Stimulated activated CD8-positive, alpha-beta memory T cell treated with anti-CD3 and anti-CD28 coated beads, Interleukin-12 subunit alpha, Interleukin-12 subunit beta, amount 100 ng/mL, for 1 hour (primary cell): ENCODE data around the gene HEXD.
"Not testable (repeated sequence)": the region's sequence is repeated elsewhere in the genome, so short reads cannot be mapped to it uniquely, and the experiment has no call there.

Source experiments
- DNase-seq: peaks from one replicate; pipeline ENCODE4 v3.0.0-alpha.2; 2020; ENCODE audit warnings: low read depth

The HEXD gene

DNA sequence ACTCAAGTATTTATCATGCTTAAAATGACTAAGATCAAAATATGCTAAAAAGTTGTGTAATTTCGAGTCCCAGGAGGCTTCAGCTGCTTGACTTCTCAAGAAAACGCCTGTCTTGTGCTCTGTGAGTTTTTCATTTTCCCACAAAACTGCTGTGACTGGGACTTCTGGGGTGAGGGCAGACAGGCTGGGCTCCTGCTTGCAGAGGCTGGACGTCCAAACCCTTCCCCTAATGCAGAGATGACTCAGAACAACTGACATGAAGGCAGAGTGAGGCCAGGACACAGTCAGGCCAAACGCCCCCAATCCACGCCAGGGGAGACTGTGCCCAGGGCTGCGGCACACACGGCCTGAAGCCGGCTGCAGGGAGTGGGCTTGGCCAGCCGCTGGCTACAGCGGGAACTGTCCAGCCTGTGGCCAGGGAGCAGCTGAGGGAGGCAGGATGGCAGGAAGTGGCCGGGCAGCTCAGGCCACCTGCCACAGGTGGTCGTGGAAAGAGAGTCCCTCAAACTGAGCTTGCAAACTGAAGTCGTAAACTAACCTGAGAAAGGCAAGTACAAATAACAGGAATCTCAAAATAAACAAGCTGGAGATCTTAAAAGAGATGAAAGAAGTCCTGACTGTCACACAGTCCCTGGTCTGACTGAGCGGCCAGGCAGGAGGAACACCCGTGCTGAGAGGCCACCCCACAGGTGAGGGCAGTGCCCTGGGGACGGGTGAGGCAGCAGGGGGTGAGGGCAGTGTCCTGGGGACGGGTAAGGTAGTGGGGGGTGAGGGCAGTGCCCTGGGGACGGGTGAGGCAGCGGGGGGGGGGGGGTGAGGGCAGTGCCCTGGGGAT is 21.3 kb upstream of the HEXD start:
- DNase-seq, result no peak

DNA sequence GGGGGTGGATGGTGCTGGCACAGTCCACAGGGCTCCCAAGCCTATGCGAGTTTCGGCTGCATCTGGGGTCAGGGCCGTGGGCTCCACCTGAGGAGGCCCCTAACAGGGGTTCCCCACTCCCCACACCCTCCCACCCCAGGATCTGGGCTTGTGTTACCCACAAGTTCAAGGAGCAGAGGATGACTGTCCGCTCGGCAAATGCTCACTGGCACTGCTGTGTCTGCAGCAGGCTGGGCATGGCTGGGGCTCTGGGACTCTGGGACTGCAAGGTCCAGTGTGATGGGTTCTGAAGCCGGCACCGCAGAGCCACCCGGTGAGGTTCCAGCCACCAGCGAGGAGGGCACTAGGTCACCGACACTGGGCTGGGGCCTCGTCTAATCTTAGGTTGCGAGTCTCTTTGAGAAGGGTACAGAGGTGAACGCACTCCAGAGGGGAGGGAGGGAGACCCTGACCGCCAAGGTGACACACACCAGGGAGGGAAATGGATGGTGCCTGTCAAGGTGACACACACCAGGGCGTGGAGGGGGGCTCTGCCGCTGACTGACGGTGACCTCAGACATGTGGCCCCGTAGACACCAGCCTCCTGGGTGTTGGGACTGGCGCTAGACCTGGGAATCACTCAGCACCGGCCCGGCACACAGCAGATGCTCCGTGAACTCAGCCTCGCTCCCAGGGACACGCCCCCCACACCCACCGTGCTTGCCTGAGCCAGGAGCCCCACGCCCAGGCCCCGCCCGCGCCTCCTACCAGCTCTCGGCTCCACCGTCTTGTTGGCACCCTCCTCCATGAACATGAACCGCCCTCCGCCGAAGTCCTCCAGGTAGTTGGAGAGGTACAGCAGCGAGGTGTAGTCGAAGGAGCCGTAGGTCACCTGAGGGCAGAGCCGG is 20.5 kb upstream of the HEXD start:
- DNase-seq, result no peak

DNA sequence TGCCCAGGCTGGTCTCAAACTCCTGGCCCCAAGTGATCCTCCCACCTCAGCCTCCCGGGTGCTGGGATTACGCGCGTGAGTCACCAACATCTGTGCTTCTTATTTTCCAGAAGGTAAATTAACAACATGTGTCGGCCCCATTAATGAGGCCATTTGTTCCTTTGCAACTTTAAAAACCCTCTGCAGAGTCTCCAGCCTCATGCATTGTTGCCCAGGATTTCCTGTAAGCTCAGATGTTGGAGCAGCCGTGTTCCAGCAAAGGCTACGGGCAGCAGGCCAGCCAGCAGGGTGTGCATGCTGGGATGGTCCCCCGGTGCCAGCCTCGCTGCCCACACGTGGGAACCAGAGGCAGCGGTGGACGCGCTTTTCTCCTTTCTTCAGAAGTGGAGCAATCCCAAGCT is 19.1 kb upstream of the HEXD start:
- no peak for DNase-seq

DNA sequence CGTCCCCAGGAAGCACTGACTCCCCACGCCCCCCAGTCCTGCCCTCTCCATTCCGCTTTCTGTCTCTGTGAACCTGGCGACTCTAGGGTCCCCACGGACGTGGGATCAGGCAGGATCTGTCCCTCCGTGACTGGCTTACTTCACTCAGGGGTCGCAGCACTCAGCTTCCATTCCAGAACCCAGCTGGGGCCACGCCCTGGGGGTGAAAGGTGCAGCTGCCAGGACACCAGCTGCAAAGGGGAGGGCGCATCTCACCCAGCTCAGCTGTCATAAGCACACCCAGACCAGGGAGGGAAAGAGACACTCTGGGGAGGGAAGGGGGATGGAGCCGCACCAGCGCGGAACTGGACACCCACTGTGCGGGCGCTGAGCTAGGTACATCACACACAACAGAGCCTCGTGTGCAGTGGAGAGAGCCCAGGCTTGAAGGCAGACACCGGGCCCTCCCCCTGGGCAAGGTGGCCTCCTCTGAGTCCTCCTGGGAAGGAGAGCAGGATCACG is 18.5 kb upstream of the HEXD start:
- no peak for DNase-seq

DNA sequence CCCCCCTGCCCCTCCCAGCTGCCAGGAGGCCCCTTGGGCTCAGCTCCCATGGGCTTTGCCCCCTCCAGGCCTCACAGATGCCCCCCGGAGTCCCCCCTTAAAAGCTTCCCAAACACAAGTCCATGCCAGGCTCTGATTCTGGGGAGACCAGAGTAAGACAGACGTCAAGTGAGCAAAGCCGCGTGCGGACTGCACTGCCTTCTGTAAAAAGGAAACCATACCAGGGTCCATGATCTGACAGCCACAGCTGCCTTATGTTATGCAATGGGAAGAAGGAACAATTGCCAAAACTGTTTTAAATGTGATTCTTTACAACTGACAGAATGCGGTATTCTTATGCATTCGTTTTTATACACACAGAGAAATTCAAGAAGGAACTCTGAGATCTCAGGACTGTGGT is 17.9 kb upstream of the HEXD start:
- DNase-seq, result no peak

DNA sequence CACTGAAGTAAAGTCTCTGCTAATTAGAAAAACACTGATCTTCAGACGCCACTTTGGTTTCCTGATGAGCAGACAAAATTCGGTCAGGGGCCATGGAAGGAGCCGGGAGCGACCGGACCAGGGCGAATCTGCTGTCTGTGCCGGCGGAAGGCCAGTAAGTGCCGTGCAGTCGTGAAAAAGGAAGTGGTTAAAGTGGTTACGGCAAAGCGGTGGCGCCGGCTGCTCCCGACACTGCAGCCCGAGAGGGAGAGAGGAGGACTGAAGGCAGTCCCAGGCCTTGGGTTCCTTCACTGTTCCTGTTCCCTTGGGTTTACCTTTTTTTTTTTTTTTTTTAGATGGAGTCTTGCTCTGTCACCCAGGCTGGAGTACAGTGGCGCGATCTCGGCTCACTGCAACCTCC is 17.3 kb upstream of the HEXD start:
- DNase-seq, result peak; percentile 18

DNA sequence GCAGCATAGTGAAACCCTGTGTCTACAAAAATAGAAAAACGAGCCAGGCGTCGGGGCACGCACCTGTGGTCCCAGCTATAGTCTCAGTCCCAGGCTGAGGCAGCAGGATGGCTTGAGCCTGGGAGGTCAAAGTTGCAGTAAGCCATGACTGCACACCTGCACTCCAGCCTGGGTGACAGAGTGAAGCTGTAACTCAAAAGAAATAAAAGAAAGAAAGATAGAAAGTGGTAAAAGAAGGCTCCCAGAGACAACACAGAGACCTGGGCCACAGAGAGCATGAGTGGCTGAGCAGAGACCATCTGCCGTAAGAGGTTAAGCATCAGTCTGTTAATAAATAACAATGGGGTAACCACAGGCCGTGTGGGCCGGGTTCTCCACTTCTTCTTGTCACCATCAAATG is 15.3 kb upstream of the HEXD start:
- no peak for DNase-seq

DNA sequence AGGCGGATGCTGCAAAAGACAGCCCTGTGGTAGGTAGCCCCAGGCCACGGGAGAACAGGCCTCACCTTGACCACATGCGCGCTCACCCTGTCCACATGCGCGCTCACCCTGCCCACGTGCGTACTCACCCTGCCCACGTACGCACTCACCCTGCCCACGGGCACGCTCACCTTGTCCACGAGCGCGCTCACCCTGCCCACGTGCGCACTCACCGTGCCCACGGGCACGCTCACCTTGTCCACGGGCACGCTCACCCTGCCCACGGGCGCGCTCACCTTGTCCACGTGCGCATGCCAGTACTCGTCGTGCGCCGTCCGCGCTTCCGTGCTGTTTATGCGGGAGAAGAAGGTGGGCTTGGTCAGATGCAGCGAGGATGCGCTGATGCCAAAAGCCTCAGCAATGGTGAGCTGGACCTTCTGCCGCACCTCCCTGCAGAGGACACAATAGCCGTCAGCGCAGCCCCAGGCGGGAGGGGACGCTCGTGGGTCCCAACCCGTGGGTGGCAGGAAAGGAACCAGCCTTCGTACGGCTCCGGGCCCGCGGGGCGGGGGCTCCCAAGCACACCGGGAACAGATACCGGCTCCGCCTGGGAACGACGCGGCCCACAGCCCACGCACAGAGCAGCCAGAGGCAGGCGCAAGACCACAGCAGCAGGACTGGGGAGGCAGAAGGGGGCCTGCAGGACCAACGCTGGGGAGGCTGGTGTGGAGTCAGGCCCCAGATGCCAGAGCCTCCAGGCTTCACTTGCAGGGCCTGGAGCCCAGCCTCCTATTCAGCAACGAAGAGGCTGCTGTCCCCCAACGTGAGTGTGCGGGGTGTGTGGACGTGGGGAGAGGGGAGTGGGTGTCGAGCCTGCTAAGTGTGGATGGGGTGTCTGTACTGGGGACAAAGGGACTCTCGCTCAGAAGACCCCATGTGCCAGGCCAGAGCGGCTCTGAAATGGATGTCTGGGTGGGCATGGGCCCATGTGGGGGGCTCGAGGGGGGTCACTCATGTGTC is 14.2 kb upstream of the HEXD start:
- no peak for DNase-seq

DNA sequence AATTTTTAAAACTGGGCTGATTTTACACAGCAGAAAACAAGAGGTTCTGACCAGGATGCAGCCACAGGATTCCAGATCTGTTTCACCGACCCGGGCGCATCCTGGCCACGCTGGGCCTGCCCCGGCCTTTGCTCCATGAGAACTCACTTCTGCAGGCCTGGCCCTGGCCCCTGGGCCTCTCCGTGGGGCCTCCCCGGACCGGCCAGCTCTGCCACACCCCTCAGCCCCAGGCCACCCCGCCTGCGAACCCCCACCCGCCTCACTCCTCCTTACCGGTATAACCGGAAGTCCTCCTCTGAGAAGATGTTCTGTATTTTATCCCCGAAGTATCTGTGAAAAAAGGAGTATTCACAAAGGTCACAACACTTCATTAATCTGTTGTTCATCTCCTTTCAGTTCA is 13.1 kb upstream of the HEXD start:
- DNase-seq, result no peak

DNA sequence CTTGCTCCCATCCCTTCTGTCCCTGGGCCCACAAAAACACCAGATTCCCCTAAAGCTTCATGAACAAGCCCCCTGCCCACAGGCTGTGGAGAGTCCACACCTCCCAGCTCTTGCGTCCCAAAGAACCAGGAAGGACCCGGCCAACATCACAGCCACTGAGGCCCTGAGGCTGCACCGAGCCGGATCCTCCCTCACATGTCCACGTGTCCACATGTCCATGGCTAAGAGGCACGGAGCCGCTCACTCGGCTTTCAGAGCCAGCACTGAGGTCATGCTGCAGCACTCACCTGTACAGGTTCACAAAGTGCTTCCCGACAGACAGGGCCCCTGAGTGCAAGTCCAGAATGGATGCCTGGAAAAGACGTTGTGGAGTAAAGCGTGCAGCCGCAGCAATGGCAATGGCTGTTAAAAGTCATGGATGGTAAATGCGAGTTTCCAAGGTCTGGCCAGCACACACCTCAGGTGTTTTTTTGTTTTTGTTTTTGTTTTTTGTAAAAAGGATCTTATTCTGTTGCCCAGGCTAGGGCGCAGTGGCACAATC is 11.9 kb upstream of the HEXD start:
- DNase-seq, result no peak

DNA sequence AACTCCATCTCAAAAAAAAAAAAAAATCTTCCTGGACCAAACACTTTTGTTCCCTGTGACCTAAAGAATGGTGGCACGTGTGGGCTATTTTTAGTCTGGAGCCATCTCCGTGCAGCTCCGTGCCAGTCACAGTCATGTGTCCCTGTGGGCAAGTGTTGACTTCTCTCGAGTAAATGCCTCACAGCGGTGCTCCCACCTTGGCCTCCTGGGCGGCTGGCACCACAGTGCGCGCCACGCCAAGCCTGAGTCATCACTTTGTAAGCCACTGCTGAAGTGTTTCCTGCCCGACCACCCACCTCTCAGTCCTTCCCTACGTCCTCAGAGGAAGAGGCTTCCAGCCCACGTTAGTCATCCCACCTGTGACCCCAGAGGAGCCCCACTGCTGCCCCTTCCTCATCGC is 10.9 kb upstream of the HEXD start:
- no peak for DNase-seq

DNA sequence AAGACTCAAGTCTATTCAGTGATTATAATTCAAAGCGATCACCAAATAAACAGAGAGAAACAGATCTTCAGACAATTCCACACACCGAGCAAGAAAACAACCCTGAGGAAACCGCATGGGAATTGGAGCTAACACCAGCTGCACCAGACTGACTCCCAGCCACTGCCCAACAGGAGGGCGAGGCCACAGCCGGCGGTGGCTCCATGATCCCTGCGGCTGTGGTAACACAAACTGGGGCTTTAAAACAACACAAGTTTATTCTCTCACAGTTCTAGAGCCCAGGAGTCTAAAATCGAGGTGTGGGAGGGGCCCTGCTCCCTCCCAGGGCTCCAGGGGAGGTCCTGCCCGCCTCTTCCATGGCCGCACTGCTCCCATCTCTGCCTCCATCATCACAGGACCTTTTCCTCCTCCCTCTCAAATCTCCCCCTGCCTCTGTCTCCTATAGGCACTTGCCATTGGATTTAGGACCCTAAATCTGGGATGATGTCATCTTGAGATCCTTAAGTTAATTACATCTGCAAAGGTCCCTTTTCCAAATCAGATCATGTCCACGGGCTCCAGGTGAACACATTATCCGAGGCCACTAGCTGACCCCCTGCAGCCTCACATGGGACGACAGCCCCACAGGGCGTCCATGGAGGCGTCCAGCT is 9.7 kb upstream of the HEXD start:
- no peak for DNase-seq

DNA sequence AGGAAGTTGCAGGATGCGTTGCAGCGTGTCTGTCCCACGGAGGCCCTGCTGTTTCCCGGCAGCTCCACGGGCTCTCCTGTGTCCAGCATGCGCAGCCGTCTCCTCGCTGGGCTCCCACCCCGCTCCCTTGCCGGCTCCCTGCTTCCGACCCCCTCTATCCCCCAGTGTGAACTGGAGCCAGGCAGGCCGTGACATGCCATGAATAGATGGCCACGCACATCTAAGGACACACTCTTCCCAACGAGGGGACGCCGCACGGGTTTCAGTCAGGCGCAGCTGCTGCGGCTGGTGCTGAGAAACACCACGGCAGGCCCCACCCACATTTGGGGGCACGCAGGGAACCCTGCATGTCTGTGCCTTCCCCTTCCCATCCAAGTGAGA is 9.2 kb upstream of the HEXD start:
- DNase-seq, result no peak

DNA sequence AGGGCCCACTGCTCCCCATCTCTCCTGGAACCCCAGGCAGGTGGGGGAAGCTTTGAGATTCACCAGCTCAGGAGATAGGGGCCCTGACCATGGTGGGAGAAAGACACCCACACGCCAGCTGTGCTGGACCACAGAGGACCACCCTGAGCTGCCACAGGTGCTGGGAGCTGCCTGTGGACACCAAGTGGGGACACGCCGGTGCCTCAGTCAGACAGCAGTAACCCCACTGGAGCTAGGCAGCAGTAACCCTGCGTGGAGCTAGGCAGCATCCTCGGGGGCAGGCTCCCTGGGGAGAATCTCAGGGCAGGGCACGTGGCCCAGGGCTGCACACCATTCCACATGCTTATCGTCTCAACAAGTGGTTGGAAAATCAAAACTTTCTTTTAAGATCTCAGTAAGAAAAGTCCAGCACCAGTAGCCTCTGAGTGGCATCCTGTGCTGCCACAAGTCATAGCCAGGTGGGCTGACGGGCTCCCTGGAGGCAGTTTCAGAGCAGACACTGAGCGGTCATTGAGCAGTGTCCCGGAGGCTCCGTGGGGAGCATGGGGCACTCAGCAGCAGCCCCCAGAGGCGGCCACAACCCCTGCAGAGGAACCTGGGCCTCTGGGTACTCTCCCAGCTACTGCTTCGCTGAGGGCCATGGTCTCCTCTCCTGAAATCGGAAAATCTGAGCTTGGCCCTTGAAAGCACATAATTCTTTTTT is 8.0 kb upstream of the HEXD start:
- DNase-seq, result no peak

DNA sequence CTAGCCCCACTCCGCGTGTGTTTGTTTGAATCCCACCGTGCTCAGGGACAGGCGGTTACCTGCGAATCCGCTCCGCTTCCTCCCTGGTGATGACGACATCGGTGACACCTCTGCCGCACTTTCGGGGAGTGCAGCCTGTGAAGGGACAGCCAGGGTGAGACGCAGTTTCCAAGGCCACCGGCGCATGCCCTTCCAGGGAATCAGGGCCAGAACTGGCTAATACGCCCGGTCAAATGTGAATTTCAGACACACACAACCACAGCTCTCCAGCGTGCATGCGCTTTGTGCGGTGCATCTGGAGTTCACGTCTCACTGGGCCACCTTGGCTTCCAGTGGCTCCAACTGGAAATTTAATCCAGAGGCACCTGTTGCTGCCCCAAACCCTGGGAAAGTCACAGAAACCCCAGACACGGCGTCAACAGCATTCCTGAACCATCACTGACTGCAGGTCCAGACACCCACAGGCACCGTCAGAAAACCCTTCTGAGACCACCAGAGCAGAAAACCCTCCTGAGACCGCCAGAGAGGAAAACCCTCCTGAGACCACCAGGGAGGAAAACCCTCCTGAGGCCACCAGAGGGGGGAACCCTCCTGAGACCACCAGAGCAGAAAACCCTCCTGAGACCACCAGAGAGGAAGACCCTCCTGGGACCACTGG is 6.6 kb upstream of the HEXD start:
- no peak for DNase-seq

DNA sequence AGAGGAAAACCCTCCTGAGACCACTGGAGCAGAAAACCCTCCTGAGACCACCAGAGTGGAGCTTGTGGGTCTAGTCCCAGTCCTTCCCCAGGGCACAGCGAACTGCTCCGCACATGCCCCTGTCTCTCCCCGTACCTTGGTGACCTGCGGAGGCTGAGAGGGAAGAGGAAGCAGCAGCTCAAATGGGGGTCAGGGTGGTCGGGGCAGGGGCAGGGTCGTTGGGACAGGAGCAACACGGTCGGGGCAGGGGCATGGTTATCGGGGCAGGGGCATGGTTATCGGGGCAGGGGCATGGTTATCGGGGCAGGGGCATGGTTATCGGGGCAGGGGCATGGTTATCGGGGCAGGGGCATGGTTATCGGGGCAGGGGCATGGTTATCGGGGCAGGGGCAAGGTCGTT is 6.1 kb upstream of the HEXD start:
- not testable (repeated sequence) for DNase-seq

DNA sequence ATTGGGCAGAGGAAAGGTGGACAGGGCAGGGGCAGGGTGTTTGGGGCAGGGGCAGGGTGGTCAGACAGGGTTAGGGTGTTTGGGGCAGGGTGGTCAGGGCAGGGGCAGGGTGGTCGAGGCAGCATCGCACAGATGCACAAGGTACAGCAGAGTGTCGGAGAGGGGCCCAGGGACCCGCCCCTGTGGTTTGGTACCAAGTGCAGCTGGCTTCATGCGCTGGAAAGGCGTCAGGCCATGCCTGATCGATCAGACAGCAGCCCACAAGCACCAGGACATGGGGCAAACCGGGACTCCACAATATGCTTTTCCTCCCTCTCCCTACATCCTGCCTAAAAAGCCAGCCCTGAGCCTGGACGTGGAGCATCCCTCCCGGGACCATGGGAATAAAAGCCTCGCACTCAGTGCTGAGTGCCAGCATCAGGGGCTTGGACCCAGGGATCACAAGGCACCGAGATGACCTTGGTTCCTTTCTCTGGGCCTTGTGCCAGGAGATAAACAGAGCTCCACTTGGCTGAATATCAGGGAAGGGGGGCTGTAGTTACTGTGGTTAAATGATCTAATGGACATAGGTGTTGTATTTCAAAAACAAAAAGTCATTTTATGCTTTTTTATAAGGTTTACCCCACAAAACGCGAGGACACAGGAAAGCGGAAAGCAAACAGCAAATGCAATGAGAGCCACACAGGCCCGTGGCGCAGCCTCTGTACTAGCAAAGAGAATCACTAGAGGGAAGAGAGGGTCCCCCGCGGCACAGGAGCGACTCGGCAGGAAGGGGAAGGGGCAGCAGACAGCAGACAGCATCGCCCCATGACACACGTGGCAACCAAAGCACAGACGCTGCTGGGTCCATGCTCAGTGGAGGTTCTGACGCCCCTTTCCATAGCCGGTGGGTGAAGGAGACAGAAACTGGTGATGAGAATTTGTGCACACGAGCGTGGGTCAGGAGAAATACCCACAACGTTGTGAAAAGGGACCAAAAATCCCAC is 5.3 kb upstream of the HEXD start:
- no peak for DNase-seq

DNA sequence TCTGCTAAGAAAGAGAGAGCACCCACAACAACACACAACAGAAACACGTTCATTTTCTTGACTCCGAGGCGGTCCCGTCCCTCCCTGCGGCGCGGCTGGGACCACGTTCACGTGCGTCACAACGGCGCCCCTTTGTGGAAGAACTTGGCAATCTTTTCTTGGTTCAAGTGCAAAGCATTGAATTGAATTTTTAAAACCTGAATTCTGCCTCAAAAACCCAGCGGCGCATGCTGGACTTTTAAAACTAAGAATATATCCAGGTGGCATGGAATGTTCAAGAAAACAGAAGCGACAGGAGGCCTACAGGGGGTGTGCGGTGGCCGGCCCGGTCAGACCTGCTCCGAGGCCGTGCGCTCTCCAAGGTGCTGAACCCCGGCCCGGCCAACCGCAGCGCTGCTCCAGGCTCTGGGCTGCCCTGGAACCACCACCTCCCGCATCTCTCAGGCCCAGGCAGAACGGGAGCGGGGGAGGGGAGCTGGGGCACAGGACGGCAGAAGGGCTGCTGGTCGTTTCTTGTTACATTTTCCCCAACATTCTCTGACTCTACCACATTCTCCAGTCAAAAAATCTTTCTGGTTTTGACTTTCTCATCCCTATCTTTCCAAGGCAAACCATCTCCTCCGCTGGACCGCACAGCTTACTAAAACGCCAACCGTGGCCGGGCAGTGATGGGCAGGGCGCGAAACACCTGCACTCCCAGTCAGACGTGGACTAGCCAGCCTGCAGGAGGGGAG is 3.4 kb upstream of the HEXD start:
- peak; percentile 48 for DNase-seq
